GM21367 (cell line): Measurements from ENCODE around the gene FRAT2.

ENCODE experiments used
- ATAC-seq: cut with Tn5 transposase; IDR thresholded peaks from one replicate; pipeline ENCODE4 v1.9.1; 2021; ENCODE audit not compliant: unreplicated experiment

The FRAT2 gene

DNA sequence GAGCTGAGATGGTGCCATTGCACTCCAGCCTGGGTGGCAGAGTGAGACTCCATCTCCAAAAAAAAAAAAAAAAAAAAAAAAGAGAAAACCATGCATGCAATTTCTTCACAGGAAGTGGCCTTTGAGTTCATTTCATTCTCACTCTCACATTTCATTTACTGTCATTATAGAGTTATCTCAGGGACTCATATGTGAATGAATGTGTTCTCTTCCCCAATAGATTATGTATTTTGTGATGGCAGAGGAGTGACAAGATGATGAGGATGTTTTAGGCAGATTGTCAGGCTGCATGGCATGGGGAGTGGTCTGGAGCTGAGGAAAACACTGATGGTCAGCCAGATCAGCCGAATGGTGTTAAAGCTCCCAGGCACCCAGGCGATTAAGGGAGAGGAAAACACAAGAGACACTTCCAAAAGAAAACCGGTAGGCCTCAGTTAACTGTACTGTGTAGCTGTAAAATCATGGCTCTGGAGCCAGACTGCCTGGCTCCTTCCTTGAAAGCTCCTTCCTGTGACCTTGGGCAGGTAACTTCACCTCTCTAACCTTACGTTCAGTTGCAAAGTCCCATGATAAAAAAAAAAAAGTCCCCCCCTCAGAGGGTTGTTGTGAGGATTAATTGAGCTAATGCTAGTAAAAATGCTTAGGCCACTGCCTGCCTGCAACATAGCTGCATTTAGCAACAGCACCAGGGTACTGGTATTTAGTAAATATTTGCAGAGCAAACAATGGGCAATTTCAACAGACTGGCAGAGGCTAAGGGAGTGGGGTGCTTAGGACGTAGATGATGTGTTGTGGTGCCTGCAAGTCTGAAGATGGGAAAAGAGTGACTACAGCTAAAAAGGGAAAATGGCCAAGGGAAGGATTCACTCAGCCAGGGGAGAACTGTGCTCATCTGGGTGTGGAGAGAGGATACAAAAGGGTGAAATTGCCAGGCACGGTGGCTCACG lies 6.9 kb downstream of the FRAT2 start:
- no peak for ATAC-seq

DNA sequence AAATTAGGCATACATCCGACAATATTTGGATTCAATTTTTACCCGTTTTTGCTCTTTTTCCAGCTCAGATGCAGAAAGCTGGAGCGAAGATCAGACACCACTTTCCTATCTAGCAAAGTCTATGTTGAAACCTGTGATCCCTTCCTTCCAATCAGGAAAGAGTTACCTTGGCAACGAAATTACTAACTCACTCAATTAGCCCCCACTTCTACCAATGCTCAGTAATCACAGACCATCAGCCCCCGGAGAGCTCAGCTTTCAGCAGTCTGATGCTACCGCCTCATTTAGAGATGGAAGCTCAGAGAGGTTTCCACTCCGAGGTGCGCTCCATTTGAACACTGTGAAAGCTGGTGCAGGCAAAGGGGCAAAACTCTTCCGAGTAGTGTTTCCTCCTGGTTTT lies 8.8 kb downstream of the FRAT2 start:
- ATAC-seq, result no peak

DNA sequence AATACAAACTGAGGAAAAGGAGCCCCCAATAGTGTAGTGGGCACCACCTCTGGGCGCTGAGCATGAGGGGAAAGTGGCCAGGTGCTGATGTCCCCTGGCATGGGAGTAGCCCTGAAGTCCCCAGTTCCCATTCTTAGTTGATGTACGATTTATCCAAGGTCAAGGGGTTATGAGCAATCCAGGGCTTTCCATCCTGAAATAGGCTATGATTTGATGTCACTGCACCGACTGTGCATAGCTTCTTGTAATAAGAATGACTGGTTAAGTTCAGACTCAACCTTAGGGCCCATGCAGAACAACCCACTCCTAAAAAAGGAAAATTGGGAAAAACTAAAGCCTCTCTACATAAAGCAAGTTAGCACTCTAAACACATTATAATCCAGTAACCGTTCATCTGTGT lies 11.0 kb downstream of the FRAT2 start:
- no peak for ATAC-seq

DNA sequence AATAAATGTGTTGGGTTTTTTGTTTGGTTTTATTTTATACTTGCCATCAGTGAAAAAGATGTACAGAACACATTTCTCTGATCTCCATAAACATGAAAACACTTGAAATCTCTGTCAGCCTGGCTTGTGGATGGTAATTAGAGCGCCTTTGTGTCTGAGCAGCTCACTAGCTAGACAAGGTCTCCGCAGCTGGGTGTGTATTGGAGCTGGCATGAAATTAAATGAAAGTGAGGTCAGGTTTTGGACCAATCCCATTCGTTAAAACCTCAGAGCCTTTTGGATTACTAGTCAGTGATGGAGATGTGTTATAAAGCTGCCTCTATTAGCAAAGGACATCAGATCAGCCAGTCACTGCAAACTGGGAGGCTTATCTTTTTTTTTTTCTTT lies 12.7 kb downstream of the FRAT2 start:
- no peak for ATAC-seq

DNA sequence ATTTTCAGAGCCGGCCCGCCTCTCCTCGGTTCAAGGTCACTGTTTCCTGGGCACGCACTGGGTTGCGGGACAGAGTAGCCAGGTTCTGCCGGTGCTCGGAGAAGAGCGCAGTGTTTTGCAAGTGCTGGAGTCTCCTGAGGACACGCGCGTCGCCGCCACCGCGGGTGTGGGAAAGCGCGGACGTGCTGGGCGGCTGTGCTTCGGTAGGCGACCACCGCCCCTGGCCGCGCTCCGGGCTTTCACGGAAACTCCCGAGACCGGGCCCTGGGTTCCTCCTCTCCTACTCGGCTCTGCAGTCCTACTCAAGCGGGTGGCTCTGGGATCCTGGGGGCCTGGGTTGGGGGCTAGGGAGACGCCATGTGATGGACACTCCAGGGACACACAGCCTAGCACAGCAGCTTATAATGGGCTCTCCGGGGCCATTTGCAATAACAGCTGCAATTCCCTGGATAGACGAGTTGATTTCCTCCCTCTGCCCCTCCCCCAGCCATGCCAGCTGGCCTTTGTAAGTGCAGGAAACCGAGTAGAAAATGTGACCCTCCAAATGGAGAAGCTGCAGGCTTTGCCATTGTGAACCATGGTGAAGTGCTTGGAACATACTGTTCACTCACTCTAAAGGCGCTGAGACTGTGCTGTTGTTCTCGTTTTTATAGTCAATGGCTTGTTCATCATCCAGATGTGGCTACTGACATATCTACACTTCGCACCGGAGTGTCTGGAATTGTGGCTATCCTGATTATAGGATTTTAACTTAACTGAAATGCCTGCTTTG lies 13.3 kb downstream of the FRAT2 start:
- ATAC-seq, result no peak

DNA sequence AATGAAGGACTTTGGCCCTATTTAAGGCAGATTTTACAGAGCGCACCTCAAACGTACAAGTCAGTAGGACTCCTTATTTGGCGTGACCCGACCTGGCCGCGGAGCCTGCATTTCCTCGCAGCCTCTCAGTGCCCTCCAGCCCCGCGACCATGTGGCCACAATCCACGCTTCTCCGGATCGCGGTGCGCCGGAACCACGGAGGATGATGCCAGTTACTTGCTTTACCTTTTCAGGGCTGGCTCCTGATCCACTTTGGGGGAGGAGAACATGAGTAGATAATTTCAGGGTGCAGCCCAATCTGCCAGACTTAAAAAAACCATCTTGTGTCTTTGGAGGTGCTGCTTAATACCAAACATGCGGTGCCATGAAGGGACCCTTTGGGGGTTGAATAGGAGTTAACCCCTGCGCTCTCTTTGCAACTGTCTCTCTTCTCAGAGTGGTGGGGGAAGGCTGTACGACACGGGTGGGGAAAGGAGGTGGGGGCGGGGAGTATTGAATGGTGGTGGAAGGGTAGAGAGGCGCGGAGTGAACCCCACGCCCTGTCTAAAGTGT lies 14.0 kb downstream of the FRAT2 start:
- no peak for ATAC-seq

DNA sequence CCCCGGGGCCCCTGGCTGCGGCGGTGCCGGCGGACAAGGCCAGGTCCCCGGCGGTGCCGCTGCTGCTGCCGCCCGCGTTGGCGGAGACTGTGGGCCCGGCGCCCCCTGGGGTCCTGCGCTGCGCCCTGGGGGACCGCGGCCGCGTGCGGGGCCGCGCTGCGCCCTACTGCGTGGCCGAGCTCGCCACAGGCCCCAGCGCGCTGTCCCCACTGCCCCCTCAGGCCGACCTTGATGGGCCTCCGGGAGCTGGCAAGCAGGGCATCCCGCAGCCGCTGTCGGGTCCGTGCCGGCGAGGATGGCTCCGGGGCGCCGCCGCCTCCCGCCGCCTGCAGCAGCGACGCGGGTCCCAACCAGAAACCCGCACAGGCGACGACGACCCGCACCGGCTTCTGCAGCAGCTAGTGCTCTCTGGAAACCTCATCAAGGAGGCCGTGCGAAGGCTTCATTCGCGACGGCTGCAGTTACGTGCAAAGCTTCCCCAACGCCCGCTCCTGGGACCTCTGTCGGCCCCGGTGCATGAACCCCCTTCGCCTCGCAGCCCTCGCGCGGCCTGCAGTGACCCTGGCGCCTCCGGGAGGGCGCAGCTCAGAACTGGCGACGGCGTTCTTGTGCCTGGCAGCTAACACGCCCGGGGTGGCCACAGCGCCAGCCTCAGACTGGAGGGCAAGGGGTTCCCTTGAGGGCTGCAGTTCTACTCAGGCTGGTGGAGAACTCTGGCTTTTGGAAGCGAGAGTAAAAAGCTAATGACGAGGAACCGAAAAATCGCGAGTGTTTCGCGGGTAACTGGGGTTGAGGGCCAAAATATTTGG lies 14.7 kb downstream of the FRAT2 start:
- ATAC-seq, result no peak

DNA sequence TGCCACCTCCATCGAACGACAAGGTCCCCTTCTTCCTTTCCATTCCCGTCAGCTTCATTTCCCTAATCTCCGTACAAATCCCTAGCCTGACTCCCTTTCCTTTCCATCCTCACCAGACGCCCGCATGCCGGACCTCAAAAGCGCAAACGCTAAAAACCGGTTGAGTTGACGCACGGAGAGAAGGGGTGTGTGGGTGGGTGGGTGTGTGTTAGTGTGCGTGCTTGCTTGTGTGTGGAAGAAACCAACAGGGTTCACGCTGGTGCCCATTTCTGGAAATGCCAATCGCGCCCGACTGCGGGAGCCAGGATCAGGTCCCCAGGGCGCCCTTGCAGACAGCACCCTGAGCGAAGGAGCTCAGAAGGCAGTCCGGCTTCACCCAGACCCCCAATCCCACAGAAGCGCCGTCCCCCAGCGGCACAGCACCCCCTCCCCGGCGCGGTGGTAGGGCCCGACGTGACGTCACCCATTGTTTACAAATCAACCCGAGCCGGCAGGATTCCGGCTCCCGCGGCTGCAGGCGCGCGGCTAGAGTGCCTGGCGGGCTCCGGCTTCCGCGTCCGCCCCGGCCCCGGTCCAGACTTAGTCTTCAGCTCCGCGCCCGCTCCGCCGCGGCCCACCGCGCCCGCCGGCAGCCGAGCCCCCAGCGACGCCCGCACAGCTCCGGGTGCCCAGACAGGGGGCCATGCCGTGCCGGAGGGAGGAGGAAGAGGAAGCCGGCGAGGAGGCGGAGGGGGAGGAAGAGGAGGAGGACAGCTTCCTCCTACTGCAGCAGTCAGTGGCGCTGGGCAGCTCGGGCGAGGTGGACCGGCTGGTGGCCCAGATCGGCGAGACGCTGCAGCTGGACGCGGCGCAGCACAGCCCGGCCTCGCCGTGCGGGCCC lies 15.5 kb downstream of the FRAT2 start, which contains the start of gene FRAT1:
TSS of gene FRAT1 (plus strand) at position 500 of the 880 bp plus-strand sequence. CDS start at position 683, 183 bp downstream.
- peak; percentile 59 for ATAC-seq

DNA sequence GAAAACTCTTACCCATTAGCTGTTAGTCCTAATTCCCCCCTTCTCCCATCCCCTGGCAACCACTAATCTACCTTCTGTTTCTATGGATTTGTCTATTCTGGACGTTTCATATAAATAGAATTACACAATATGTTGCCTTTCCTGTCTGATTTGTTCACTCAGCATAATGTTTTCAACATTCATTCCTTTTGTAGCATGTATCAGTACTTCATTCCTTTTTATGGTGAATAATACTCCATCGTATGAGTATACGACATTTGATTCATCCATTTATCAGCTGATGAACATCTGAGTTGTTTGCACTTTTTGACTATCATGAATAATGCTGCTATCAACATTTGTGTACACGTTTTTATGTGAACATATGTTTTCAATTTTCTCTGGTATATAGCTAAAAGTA lies 19.9 kb downstream of the FRAT2 start:
- no peak for ATAC-seq

DNA sequence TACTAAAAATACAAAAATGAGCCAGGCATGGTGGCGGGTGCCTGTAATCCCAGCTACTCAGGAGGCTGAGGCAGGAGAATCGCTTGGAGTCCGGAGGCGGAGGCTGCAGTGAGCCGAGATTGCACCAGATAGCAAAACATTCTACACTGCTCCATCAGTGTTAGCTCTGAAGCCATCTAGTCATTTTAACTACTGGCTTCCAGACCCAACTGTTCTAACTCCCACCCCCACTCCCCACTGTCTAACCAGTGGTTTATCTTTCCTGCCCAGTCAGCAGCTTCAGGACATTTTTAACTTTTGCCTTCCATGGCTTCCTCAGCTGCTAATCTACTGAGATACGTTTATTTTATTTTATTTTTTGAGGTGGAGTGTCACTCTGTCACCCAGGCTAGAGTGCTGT lies 21.6 kb downstream of the FRAT2 start:
- ATAC-seq, result no peak

DNA sequence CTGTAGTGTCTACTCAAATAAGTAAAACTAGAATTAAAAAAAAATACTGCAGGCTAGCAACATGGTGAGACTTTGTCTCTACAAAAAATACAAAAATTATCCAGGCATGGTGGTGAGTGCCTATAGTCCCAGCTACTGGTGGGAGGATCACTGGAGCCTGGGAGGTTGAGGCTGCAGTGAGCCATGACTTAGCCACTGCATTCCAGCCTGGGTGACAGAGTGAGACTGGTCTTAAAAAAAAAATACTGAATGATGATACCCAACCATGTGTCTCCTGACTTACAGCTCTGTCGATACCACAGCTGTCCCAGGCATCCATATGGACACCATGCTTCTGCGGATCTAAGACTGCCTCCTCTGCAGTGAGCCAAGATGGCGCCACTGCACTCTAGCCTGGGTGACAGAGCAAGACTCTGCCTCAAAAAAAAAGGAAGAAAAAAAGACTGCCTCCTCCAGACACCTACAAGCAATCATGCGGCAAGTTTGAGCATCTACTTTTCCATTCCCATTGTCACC lies 23.4 kb downstream of the FRAT2 start:
- no peak for ATAC-seq

DNA sequence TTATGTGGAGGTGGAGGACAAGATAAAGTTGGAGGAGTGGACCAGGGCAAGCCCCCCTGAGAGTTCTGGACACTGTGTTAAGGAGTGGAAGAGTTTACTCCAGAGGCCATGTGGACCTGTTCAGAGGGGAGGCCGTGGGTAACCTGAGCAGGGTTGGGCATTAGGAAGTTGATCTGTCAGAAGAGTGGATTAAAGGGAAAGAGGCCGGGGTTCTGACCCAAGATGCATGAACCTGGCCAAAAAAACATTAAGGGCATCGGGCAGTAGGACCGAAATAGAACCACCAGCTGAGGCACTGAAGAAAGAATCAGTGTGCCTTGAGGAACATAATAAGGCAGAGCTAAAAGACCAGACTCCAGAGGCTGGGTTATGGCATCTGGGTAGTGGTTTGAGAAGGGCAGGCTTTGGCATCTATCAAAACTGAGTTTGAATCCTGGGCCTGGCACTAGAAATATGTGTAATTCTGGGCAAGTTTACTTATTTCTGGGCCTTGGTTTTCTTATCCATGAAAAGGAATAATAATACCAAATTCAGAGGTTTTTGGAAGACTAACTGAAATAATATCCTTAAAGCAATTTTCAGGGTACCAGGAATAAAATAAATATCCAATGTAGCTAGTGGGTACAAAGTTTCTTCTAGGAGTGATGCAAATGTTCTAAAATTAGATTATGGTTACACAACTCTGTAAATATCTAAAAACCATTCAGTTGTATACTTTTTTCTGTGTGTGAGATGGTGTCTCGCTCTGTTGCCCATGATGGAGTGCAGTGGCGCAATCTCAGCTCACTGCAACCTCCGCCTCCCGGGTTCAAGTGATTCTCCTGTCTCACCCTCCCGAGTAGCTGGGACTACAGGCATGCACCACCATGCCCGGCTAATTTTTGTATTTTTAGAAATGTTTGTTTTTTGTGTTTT lies 26.4 kb downstream of the FRAT2 start:
- no peak for ATAC-seq

DNA sequence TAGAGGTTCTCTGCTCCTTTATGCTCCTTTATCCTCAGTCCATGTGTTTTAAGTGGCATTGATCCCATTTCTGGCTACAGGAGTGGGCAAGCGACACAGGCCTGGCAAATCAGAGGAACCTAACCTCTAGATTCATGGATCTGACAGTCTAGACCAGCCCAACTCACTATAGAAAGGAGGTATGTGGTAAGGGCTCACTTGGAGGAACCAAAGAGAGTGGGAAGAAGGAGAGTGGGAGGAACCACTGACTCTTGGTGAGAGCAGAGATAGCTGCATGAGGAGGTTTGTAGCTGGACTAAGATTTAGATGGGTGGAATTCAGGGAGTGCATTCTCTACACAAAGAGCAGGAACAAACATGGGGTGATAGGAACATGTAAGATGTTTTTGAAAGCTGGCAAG lies 27.1 kb downstream of the FRAT2 start:
- ATAC-seq, result no peak

DNA sequence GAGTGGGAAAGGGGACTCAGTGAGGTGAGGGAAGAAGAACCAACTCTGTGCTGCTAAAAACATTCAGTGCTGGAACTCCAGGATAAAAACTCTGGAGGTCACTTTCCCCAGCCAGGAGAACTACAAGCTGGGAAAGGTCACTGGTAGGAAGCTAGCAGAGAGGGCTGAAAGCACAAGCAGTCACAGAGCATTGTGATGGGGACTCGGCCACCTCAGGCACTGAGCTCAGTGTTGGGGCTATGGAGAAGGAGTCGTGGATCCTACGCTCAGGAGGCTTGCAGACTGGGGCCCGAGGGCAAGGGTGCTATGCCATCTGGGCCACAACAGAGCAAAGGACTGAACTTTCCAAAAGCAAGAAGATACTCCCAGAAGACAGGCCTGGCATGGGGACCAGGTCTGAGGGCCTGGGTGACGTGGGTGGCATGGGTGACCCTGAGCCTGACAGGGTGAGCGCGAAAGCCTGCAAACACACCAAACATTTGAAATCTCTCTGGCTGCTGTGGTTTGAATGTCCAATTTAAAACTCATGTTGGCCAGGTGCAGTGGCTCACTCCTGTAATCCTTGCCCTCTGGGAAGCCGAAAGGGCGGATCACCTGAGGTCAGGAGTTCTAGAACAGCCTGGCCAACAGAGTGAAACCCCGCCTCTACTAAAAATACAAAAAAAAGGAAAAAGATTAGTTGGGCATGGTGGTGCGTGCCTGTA lies 32.3 kb downstream of the FRAT2 start:
- no peak for ATAC-seq

DNA sequence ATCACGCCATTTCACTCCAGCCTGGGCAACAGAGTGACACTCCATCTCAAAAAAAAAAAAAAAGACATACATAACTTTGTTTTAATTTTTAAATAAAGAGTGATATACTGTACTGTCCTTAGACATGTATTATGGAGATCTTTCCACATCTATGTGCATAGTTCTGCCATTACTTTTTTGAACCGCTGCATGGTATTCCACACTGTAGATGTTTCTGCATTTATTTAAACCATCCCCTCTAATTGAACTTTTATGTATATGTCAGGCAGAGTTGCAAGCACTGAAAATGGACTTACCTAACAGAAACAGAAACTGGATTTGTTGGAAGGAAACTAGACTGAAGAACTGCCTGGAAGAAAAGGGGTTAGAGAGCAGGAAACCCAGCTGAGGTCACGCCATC lies 33.5 kb downstream of the FRAT2 start:
- ATAC-seq, result no peak

DNA sequence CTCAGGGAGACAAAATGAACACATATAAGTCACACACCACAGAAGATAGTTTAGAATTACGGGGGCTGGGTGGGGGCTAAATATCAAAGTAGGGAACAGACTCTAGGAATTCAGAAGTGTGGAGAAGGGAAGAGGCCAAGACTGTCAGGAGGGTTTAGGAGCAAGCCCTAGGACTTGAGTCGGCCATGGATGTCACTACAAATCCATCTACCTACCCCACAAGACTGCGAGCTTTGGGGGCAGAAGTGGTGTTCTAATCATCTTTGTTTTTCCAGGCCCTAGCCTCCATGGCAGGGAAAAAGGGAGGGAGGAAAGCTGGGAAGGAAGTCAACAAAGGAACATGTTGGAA lies 36.3 kb downstream of the FRAT2 start:
- ATAC-seq, result no peak

DNA sequence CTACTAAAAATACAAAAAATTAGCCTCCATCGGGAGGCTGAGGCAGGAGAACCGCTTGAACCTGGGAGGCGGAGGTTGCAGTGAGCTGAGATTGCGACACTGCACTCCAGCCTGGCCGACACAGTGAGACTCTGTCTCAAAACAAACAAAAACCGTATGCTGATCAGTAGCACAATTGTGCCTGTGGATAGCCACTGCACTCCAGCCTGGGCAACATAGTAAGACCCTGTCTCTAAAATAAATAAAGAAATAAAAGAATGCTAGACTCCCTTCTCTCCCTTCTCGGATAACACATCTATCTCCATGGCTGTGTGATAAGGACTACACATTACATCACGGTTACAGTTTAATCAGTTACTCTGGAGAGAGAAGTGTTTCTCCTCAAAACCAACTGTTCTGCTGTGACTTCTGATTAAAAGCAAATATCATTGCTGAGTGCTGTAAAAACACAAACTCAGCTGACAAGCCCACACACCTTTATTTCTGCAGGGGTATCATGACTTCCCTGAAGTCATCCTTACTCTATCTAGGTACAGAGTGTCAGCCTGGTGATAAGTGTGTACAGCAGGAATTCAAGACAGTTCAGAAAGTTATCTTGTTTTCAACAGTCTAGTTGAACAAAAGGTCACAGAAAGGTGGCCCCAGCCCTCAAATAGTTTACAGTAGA lies 36.8 kb downstream of the FRAT2 start:
- ATAC-seq, result no peak

DNA sequence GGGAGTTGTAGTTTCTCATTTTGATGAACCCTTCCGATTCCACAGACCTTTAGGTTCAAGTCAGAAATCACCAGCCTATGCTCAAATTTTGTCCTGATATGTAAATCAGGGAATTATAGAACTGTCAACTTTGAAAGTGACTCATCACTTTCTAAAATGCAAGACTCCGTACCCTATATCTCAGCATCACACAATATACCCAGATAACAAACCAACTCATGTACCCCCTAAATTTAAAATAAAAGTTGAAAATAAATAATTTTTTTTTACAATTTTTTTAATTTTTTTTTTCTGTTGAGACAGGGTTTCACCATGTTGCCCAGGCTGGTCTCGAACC lies 41.7 kb downstream of the FRAT2 start:
- no peak for ATAC-seq
